Measurements from ENCODE around the gene TMEM140. TPM values are rescaled to one million over a fixed set of nuclear protein-coding genes. Genes with fewer than 3 reads are reported as not detected.
"Not testable (repeated sequence)": the region's sequence is repeated elsewhere in the genome, so short reads cannot be mapped to it uniquely, and the experiment has no call there.

The TMEM140 gene
- total and polyA plus RNA-seq, 2 experiments from 2014 or later = 20.8 to 23.1 TPM

DNA sequence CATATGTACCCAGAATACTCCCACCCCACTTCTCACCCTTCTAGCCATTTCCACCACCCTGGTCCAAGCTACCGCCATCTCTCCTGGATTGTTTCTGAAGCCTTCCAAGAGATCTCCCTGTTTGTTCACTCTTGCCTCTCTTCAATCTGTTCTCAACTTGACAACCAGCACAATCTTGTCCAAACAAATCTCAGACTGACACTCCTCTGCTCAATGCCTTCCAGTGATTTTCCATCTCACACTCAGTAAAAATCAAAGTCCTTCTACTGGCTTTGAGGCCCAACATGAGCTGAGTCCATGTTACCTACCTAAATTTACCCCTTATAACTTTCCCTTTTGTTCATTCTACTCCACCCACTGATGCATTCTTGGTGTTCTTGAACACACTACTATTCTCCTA is 33.2 kb upstream of the TMEM140 start:
- H3K9me2 ChIP-seq (replicated peaks; ENCODE audit: insufficient read depth) = no peaks in the 10 kb centered on the region
- H3K36me3 ChIP-seq (replicated peaks; ENCODE audit: insufficient read depth, low read depth) = no peaks in the 10 kb centered on the region

DNA sequence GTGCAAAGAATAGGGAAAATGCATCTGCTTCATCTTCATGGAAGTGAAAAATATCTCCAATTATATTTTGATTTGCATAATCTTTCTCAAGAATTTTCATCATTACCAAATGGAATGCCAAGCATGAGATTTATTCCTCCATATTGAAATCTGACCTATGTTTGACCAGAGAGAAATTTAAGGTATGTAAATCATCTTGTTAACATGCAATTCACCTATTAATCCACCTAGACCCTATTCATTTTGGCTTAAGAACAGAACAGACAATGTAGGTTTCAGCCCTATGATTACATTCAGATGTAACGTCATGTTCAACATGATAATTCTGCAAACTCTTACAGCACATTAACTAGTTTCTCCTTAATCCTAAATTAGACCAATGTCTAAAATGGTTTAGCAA is 30.8 kb upstream of the TMEM140 start:
- Histone ChIP-seq H3K27me3 (no peaks in the 10 kb centered on the region), H3K36me3 (replicated peaks; ENCODE audit: insufficient read depth, low read depth) (no peaks in the 10 kb centered on the region), H3K9me3 (ENCODE audit: low read depth) (peaks cover 5% of the 10 kb centered on the region), H3K9me2 (replicated peaks; ENCODE audit: insufficient read depth) (no peaks in the 10 kb centered on the region), H3K4me3 (no peak overlapping the region), H3K79me2 (no peaks in the 10 kb centered on the region), H3K4me1 (ENCODE audit: insufficient read depth) (no peaks in the 10 kb centered on the region), H3K27ac (no peak overlapping the region), H3K4me2 (no peak overlapping the region), H2AFZ (no peak overlapping the region), H4K20me1 (ENCODE audit: insufficient read depth, poor library complexity, severe bottlenecking) (no peaks in the 10 kb centered on the region)
- no peak for TF ChIP-seq EZH2 (IDR thresholded peaks at IDR 0.05; ENCODE audit: borderline replicate concordance)
- 83% methylated on average over 1 of the region's 1 CpG for WGBS (ENCODE audit: low lambda C conversion rate, missing lambda C conversion rate)
- DNase-seq (ENCODE audit: low spot score) = no peak

More for the DNA sequence above, 33.2 kb upstream of the TMEM140 start:
- Histone ChIP-seq H3K79me2 (no peaks in the 10 kb centered on the region), H2AFZ (no peak overlapping the region), H3K9me3 (ENCODE audit: low read depth) (no peaks in the 10 kb centered on the region), H3K27me3 (no peaks in the 10 kb centered on the region), H3K27ac (no peak overlapping the region), H4K20me1 (ENCODE audit: insufficient read depth, poor library complexity, severe bottlenecking) (no peaks in the 10 kb centered on the region), H3K4me1 (ENCODE audit: insufficient read depth) (no peaks in the 10 kb centered on the region), H3K4me2 (no peak overlapping the region), H3K4me3 (no peak overlapping the region)
- DNase-seq (ENCODE audit: low spot score) = no peak
- 75% methylated on average over 1 of the region's 1 CpG for whole genome bisulfite sequencing (ENCODE audit: low lambda C conversion rate, missing lambda C conversion rate)
- no peak for TF ChIP-seq EZH2 (IDR thresholded peaks at IDR 0.05; ENCODE audit: borderline replicate concordance)
- no peak for TF ChIP-seq EZH2phosphoT487 (IDR thresholded peaks at IDR 0.05; ENCODE audit: low read depth, severe bottlenecking, unreplicated experiment)
- TF ChIP-seq, protein P1, sequence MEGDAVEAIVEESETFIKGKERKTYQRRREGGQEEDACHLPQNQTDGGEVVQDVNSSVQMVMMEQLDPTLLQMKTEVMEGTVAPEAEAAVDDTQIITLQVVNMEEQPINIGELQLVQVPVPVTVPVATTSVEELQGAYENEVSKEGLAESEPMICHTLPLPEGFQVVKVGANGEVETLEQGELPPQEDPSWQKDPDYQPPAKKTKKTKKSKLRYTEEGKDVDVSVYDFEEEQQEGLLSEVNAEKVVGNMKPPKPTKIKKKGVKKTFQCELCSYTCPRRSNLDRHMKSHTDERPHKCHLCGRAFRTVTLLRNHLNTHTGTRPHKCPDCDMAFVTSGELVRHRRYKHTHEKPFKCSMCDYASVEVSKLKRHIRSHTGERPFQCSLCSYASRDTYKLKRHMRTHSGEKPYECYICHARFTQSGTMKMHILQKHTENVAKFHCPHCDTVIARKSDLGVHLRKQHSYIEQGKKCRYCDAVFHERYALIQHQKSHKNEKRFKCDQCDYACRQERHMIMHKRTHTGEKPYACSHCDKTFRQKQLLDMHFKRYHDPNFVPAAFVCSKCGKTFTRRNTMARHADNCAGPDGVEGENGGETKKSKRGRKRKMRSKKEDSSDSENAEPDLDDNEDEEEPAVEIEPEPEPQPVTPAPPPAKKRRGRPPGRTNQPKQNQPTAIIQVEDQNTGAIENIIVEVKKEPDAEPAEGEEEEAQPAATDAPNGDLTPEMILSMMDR (IDR thresholded peaks at IDR 0.05; ENCODE audit: poor library complexity) = no peak

DNA sequence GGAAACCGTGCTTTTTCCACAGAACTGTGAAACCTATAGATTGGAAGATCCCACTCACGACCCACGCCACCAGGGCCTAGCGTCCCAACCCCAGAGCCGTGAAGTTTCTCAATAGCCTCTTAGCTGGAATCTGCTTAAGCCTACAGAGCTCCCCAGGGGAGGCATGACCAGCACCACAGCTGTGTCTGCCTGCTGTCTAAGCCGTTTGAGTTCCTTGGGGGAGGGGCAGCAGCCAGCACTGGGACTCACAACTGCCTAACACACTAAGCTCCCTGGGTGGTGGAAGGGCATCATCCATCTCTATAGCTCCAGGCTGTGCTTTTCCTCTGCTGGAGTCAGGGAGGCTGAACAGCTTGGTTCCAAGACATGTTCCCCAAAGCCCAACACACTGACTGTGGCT is 26.0 kb upstream of the TMEM140 start:
- Histone ChIP-seq H2AFZ (no peak overlapping the region), H3K9me2 (replicated peaks; ENCODE audit: insufficient read depth) (no peaks in the 10 kb centered on the region), H3K27ac (no peak overlapping the region), H3K4me1 (ENCODE audit: insufficient read depth) (no peaks in the 10 kb centered on the region), H3K27me3 (no peaks in the 10 kb centered on the region), H3K79me2 (no peaks in the 10 kb centered on the region), H3K4me2 (no peak overlapping the region), H3K4me3 (no peak overlapping the region), H3K9me3 (ENCODE audit: low read depth) (peaks cover 5% of the 10 kb centered on the region), H3K36me3 (replicated peaks; ENCODE audit: insufficient read depth, low read depth) (no peaks in the 10 kb centered on the region), H4K20me1 (ENCODE audit: insufficient read depth, poor library complexity, severe bottlenecking) (no peaks in the 10 kb centered on the region)
- TF ChIP-seq EZH2phosphoT487 (IDR thresholded peaks at IDR 0.05; ENCODE audit: low read depth, severe bottlenecking, unreplicated experiment) = no peak
- DNase-seq (ENCODE audit: low spot score) = no peak
- WGBS (ENCODE audit: low lambda C conversion rate, missing lambda C conversion rate) = 77% methylated on average over 6 of the region's 6 CpGs

DNA sequence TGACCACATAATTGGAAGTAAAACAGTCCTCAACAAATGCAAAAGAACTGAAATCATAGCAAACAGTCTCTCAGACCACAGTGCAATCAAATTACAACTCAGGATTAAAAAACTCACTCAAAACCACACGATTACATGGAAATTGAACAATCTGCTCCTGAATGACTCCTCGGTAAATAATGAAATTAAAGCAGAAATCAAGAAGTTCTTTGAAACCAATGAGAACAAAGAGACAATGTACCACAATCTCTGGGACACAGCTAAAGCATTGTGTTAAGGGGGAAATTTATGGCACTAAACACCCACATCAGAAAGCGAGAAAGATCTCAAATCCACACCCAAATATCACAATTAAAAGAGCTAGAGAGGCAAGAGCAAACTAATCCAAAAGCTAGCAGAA is 23.2 kb upstream of the TMEM140 start:
- H3K79me2 ChIP-seq; H3K4me2 ChIP-seq; H3K9me2 ChIP-seq (replicated peaks; ENCODE audit: insufficient read depth); H3K27ac ChIP-seq; DNase-seq (ENCODE audit: low spot score); H3K27me3 ChIP-seq; H3K4me3 ChIP-seq; H3K4me1 ChIP-seq (ENCODE audit: insufficient read depth); H3K36me3 ChIP-seq (replicated peaks; ENCODE audit: insufficient read depth, low read depth); H3K9me3 ChIP-seq (ENCODE audit: low read depth); H2AFZ ChIP-seq; H4K20me1 ChIP-seq (ENCODE audit: insufficient read depth, poor library complexity, severe bottlenecking): not testable (repeated sequence)
- 92% methylated on average over 3 of the region's 3 CpGs for WGBS (ENCODE audit: low lambda C conversion rate, missing lambda C conversion rate)

DNA sequence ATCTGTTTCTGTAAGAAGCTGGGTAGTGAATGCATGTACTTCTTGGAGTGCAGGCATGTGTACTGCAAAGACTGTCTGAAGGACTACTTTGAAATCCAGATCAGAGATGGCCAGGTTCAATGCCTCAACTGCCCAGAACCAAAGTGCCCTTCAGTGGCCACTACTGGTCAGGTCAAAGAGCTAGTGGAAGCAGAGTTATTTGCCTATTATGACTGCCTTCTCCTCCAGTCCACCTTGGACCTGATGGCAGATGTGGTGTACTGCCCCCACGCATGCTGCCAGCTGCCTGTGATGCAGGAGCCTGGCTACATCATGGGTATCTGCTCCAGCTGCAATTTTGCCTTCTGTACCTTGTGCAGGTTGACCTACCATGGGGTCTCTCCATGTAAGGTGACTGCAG is 18.9 kb upstream of the TMEM140 start:
- no peak for DNase-seq (ENCODE audit: low spot score)
- no peaks in the 10 kb centered on the region for H3K4me1 ChIP-seq (ENCODE audit: insufficient read depth)
- H3K36me3 ChIP-seq (replicated peaks; ENCODE audit: insufficient read depth, low read depth) = no peaks in the 10 kb centered on the region
- no peaks in the 10 kb centered on the region for H3K79me2 ChIP-seq
- no peak for TF ChIP-seq EZH2 (IDR thresholded peaks at IDR 0.05; ENCODE audit: borderline replicate concordance)
- TF ChIP-seq, protein P1 (IDR thresholded peaks at IDR 0.05; ENCODE audit: poor library complexity) = no peak
- no peak for TF ChIP-seq EZH2phosphoT487 (IDR thresholded peaks at IDR 0.05; ENCODE audit: low read depth, severe bottlenecking, unreplicated experiment)
- no peak overlapping the region for H3K4me2 ChIP-seq
- H3K9me3 ChIP-seq (ENCODE audit: low read depth) = peaks cover 8% of the 10 kb centered on the region
- WGBS (ENCODE audit: low lambda C conversion rate, missing lambda C conversion rate) = 91% methylated on average over 1 of the region's 1 CpG
- H2AFZ ChIP-seq = no peak overlapping the region
- H3K4me3 ChIP-seq = no peak overlapping the region
- H3K9me2 ChIP-seq (replicated peaks; ENCODE audit: insufficient read depth) = no peaks in the 10 kb centered on the region
- H3K27me3 ChIP-seq = no peaks in the 10 kb centered on the region
- H4K20me1 ChIP-seq (ENCODE audit: insufficient read depth, poor library complexity, severe bottlenecking) = no peaks in the 10 kb centered on the region
- no peak overlapping the region for H3K27ac ChIP-seq

All from hepatocyte (in vitro differentiated cells).